Ammon's horn (tissue), 1 donor: ENCODE data around the gene FAM53B.
"Not testable (repeated sequence)": the region's sequence is repeated elsewhere in the genome, so short reads cannot be mapped to it uniquely, and the experiment has no call there.

Source experiments
- DNase-seq: peaks from one replicate; pipeline ENCODE4 v3.0.0-alpha.2; 2016; ENCODE audit warnings: low spot score

FAM53B gene

GRCh38 chr10:124596962-124597845 is 147.0 kb downstream of the FAM53B start:
- no peak for DNase-seq

DNA sequence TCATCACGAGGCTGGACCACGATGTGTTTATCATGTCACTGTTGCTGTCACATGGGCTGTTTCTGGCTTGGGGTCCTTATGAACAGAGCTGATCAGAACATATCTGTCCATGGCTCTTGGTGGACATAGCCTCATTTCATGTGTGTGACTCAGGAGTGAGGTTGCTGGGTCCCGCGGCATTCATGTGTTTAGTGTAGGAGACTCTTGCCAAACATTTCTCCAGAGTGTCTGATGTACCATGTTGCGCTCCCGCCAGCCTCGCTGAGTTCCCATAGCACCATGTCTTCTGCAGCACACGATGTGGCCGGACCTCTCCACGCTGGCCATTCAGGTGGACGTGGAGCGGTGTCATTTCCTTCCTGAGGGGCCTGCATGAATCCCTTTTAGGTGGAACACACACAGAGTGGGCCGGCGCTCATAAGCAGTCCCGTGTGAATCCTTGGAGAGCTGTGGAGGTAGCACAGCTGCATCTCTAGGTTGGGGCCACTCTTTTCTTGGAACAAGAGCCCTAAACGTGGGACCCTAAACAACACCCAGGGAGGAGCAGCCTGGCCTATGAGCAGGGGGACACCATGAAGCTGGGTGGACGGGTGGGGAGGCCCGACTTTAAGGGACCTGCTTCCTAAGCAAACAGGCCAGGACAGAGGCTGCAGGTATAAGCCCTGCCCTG is 147.9 kb downstream of the FAM53B start:
- no peak for DNase-seq

- DNase-seq: no peak
These were observed 148.9 kb downstream of the FAM53B start for GRCh38 chr10:124595143-124595883.

DNA sequence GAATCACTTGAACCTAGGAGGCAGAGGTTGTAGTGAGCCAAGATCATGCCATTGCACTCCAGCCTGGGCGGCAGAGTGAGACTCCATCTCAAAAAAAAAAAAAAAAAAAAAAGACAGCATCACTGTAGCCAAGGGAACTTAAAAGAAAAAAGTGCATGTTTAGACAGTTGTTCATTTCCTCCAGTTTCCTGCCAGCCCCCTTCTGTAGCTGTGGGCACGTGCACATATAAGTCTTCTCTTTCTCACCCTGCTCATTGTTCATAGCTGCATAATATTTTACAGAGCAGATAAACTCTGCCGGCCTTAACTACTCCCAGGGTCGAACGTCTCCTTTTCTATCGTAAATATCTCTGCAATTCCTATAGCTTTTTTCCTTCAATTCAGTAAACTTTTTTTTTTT is 149.9 kb downstream of the FAM53B start:
- no peak for DNase-seq

- DNase-seq: no peak
These were observed 150.7 kb downstream of the FAM53B start for GRCh38 chr10:124593431-124593985.

DNA sequence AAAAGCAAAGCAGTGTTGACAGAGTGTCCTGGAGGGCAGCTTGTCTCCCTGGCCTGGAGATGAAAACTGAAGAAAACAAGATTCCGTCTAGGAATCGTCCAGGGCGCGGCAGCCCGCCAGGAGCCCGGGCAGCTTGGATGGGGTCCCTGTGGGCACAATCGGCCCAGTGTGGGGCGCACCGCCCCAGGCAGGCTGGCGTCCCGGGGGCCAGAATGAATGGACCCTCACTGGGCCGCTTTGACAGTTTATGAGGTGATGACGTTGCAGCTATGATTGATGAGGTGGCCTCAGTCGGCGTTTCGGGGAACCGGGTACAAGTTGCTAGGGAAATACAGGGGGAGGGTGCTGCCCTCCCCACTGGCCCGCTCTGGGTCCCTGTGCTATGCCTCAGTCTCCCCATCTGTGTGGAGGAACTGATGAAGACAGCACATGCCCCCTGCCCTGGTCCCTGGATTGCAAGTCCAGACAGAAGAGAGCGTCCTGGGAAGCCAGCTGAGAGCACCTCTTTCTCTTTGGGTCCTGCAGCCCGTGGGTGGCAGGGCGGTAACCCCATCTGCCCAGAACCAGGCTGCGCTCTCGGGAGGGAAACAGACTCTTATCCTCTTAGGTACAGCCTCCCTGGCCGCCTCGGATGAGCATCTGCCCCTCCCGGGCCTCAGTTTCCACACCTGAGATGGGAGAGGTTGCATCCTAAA is 151.3 kb downstream of the FAM53B start:
- no peak for DNase-seq

- DNase-seq: no peak
These were observed 152.1 kb downstream of the FAM53B start for GRCh38 chr10:124592101-124592500.

DNA sequence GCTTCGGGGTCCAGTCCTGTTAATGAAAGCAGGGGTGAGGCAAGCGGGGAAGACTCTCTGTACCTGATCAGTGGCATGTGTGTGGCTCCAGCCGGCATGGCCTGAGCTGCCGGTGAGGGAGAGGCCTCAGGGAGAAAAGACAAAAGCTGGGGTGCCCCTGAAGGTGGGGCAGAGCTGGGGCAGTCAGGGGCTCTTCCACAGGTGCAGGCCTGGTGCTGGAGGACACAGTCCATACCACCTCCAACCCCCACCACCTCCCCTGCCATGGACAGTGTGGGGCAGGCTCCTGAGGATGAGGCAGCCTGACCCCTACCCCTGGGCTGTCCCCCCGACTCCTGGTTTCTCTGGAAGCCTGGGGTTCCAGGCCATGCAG is 153.1 kb downstream of the FAM53B start:
- DNase-seq: no peak

DNA sequence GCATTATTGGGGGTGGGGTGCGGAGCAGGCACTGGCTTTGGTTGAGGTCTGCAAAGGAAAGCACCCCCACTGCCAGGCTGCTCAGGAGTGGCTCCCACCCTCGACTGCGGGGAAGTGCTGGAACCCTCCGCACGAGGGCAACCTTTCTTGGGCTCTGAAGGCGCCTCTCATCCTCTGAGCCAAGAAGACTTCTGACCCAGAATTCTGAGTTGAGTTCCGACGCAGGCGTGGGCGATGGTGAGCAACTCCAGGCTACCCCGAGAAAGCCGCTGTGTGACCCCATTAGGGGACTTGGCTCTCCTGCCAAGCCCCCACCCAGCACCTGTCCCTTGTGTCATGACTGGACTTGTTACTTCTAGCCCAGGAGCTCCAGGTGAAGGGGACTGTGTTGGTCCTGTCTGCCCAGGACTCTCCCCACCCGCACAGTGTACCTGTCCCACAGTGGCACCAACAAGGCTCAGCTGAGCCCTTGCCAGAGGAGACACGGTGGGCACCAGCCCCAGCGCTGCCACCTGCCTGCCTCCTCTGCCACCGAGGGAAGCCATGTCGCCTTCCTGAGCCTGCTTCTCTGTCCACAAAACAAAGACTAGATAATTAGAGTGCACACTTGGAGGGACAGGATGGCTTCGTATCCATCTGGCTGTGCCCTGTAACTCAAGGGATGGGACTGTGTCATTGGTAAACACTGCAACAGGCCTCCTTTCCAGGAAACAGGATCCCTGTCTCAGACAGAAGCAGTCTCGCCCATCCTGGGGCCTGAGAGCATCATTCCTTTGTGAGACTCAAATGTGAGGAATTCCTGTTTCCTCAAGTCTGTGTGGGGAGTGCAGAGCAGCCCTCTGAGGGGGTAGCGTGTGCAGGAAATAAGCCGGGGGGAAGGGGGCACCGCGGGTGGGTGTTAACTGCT is 153.7 kb downstream of the FAM53B start:
- no peak for DNase-seq

DNA sequence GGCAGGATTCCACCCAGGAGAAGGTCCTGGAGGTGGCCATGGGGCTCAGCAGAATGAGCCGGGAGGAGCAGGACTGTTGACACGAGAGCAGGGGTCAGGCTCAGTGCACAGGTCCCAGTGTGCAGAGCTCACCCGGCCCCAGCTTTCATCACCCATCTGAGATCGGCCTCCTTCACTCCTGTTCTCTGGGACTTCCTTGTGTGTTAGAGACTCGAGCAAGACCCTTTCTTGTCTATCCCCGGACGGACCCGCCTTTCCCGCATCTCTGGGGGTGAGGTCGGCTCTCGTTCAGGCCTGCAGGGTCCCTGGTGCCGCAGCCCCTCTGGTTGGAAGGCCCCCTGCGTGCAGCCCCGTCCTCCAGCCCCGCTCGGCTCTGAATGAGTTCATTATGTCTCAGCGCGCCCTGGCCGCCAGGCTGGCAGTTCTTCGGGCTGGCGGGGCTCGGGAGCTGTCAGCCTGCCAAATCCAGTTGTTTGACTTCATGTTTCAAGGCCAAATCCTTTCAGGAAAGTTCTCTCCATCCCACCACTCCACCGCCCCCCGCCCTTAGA is 154.6 kb downstream of the FAM53B start:
- DNase-seq: peak; percentile 85

GRCh38 chr10:124588736-124589490 is 155.3 kb downstream of the FAM53B start:
- DNase-seq: peak; percentile 61

- DNase-seq: not testable (repeated sequence)
These were observed 155.8 kb downstream of the FAM53B start for GRCh38 chr10:124588341-124588735.

GRCh38 chr10:124587811-124588211 is 156.4 kb downstream of the FAM53B start:
- no peak for DNase-seq

GRCh38 chr10:124586142-124586541 is 158.0 kb downstream of the FAM53B start:
- DNase-seq: no peak

DNA sequence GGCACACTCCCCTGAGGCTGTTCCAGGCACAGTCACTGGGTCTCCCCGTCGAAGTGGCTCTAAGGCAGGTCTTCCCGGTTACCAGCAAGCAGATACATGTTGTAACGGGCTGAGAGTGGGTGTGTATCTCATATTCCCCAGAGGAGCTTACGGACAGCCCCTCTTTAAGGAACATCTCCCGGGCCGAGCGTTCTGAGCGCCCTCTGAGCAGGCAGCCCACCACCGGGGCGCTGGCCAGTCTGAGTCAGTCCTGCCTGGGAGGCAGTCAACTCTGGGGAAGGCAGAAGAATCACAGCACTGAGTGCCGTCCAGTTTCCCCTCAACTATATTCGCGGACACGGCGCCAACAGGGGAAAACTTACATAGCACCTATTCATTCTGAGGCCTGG is 165.2 kb downstream of the FAM53B start:
- DNase-seq: no peak

GRCh38 chr10:124578231-124579010 is 165.8 kb downstream of the FAM53B start:
- no peak for DNase-seq

DNA sequence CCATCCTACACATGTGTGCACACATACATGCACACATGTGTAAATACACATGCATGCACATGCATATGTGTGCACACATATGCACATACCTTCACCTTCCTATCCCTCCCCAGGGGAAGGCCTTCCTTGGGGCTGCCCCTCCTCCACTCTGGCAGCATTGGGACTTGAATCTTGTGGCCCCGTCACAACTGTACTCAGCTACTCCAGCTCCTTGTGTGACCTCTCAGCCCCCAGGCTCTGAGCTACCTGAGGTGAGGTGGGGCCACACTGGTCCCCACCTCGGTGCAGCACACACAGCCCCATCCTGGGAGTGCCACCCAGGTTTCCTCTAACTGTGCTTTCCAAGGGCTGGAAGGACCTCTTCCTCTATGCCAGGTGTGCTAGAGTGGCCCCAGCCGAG is 166.5 kb downstream of the FAM53B start:
- DNase-seq: no peak

GRCh38 chr10:124576526-124577420 is 167.4 kb downstream of the FAM53B start:
- DNase-seq: no peak
